ENCODE data around the gene RAB42. TPM values are rescaled to one million over a fixed set of nuclear protein-coding genes. Genes with fewer than 3 reads are reported as not detected.

RAB42 gene
- polyA plus RNA-seq, 3 donors = 0.12 to 0.23 TPM; not detected in 1

GRCh38 chr1:28640766-28641165 lies 48.7 kb downstream of the RAB42 start:
- Histone ChIP-seq H3K9me3 (replicated peaks in 1 of 2; ENCODE audit: control insufficient read depth in 1 of 2, insufficient read depth in 1 of 2, low read length in 2 of 2) (no peaks in the 10 kb centered on the region), H3K4me2 (replicated peaks; ENCODE audit: extremely low read depth, low read length, poor library complexity, severe bottlenecking) (no peak overlapping the region), H3K27ac (ENCODE audit: low read depth in 1 of 2, low read length in 2 of 2) (no peak overlapping the region), H3K4me1 (ENCODE audit: control insufficient read depth in 1 of 2, insufficient read depth in 2 of 2, low read length in 2 of 2) (peaks cover 30 to 33% of the 10 kb centered on the region in 2 donors), H2AFZ (ENCODE audit: insufficient read depth, low read depth, low read length, poor library complexity, severe bottlenecking) (no peak overlapping the region), H3K36me3 (replicated peaks in 1 of 2; ENCODE audit: control insufficient read depth in 1 of 2, insufficient read depth in 2 of 2, low read length in 2 of 2) (no peaks in the 10 kb centered on the region), H3K9ac (ENCODE audit: insufficient read depth, low read length, poor library complexity, severe bottlenecking) (no peak overlapping the region), H3K27me3 (ENCODE audit: control insufficient read depth in 2 of 2, insufficient read depth in 2 of 2, low read length in 2 of 2) (no peaks in the 10 kb centered on the region), H4K20me1 (ENCODE audit: insufficient read depth, low read length) (peaks cover 8% of the 10 kb centered on the region), H3K4me3 (replicated peaks in 1 of 3; ENCODE audit: low read depth in 2 of 3, low read length in 3 of 3) (no peak overlapping the region), H3K79me2 (ENCODE audit: insufficient read depth, low read length) (peaks cover 48% of the 10 kb centered on the region)
- intact Hi-C loops (cut with micrococcal nuclease) = loop anchor here (5.0 to 10.0 kb wide), 5 partner anchors 58 to 544 kb away; partner anchors contain the start of genes SRSF4 (in 1 of the 2) and YTHDF2 (in 1 of the 2)
- TF ChIP-seq, protein P1, sequence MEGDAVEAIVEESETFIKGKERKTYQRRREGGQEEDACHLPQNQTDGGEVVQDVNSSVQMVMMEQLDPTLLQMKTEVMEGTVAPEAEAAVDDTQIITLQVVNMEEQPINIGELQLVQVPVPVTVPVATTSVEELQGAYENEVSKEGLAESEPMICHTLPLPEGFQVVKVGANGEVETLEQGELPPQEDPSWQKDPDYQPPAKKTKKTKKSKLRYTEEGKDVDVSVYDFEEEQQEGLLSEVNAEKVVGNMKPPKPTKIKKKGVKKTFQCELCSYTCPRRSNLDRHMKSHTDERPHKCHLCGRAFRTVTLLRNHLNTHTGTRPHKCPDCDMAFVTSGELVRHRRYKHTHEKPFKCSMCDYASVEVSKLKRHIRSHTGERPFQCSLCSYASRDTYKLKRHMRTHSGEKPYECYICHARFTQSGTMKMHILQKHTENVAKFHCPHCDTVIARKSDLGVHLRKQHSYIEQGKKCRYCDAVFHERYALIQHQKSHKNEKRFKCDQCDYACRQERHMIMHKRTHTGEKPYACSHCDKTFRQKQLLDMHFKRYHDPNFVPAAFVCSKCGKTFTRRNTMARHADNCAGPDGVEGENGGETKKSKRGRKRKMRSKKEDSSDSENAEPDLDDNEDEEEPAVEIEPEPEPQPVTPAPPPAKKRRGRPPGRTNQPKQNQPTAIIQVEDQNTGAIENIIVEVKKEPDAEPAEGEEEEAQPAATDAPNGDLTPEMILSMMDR (IDR thresholded peaks at IDR 0.05) = peak; percentile 20
- Mint-ChIP-seq H3K4me1 (peaks cover 33% of the 10 kb centered on the region), H3K4me3 (no peak overlapping the region), H3K27me3 (ENCODE audit: low read depth in 3 of 3) (peaks cover 0 to 2% (median 0%) of the 10 kb centered on the region in 3 donors), H3K9me3 (peaks cover 0 to 2% (median 0%) of the 10 kb centered on the region in 7 donors), H3K27ac (no peak overlapping the region), H3K36me3 (peaks cover 2 to 10% of the 10 kb centered on the region in 2 donors)
- no CpG with 5 or more reads among the region's 1 CpG for WGBS (ENCODE audit: insufficient coverage)
- no peak for DNase-seq

DNA sequence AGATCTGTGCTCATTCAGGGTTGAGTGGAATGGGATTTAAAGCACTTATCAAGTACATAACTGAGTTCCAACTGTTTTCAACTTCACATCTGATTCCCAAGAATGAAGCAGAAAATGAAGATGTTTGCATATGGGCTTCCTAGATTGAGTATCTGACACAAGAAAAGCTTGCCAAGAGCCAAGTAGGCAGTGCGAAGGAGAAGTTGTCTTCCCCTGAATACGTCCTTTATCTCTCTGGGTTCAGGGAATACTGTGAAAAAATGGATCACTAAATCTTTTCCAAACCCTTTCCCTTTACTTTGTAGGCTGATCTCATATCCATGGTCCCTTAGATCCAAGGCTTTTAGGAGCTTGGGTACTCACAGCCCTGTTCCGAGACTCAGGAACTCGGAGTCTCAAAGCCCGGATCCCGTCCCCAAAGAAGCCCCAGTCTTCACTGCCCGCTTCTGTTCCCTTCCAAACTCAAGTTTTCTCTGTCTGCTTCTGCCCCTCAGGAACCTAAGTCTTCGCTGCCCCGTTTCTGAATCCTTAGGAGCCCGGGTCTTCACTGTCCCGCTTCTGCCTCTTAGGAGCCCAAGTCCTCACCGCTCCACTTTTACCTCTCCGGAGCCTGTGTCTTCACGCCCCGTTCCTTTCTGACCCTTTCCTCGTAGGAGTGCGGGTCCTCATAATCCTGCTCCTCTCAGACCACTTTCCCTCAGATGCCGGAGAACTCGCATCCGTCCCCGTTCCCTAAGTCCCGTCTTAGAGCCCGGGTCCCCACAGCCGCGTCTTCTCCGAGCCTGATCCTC lies 50.2 kb downstream of the RAB42 start:
- H3K4me3 Mint-ChIP-seq = peak overlapping the region; percentile 100
- WGBS (ENCODE audit: insufficient coverage) = 0% methylated on average over 25 of the region's 26 CpGs
- peaks cover 0 to 2% (median 0%) of the 10 kb centered on the region in 7 donors for H3K9me3 Mint-ChIP-seq
- peak overlapping the region; percentile 98 to 99 (median 99) for H3K27ac Mint-ChIP-seq
- H3K4me1 Mint-ChIP-seq = peaks cover 35% of the 10 kb centered on the region
- Histone ChIP-seq H3K9ac (ENCODE audit: insufficient read depth, low read length, poor library complexity, severe bottlenecking) (peak overlapping the region; percentile 88), H3K79me2 (ENCODE audit: insufficient read depth, low read length) (peaks cover 42% of the 10 kb centered on the region), H2AFZ (ENCODE audit: insufficient read depth, low read depth, low read length, poor library complexity, severe bottlenecking) (peak overlapping the region; percentile 99), H3K36me3 (replicated peaks in 1 of 2; ENCODE audit: control insufficient read depth in 1 of 2, insufficient read depth in 2 of 2, low read length in 2 of 2) (no peaks in the 10 kb centered on the region), H3K9me3 (replicated peaks in 1 of 2; ENCODE audit: control insufficient read depth in 1 of 2, insufficient read depth in 1 of 2, low read length in 2 of 2) (no peaks in the 10 kb centered on the region), H3K27me3 (ENCODE audit: control insufficient read depth in 2 of 2, insufficient read depth in 2 of 2, low read length in 2 of 2) (no peaks in the 10 kb centered on the region), H4K20me1 (ENCODE audit: insufficient read depth, low read length) (no peaks in the 10 kb centered on the region), H3K4me1 (ENCODE audit: control insufficient read depth in 1 of 2, insufficient read depth in 2 of 2, low read length in 2 of 2) (peaks cover 32 to 36% of the 10 kb centered on the region in 2 donors), H3K4me3 (replicated peaks in 1 of 3; ENCODE audit: low read depth in 2 of 3, low read length in 3 of 3) (peak overlapping the region; percentile 63 to 96 (median 68)), H3K4me2 (replicated peaks; ENCODE audit: extremely low read depth, low read length, poor library complexity, severe bottlenecking) (peak overlapping the region; percentile 100), H3K27ac (ENCODE audit: low read depth in 1 of 2, low read length in 2 of 2) (peak overlapping the region; percentile 77 to 97)
- TF ChIP-seq, protein P1 (IDR thresholded peaks at IDR 0.05) = no peak
- intact Hi-C loops (cut with micrococcal nuclease) = loop anchor here (2.0 to 10.0 kb wide), 6 partner anchors 60 to 543 kb away; partner anchors contain the start of genes YTHDF2 (in 2 of the 2) and SRSF4 (in 1 of the 2)
- peaks cover 0 to 7% of the 10 kb centered on the region in 2 donors for H3K36me3 Mint-ChIP-seq
- H3K27me3 Mint-ChIP-seq (ENCODE audit: low read depth in 3 of 3) = peaks cover 0 to 2% (median 0%) of the 10 kb centered on the region in 3 donors
- peak in 1 of 3 donors; percentile 11 for DNase-seq

Data from CD14-positive monocyte (primary cell).